NCI-H460 (cell line): ENCODE data around the gene KIAA1549. TPM values are rescaled to one million over a fixed set of nuclear protein-coding genes. Genes with fewer than 3 reads are reported as not detected.
A peak's percentile ranks its signal among the peaks of the same experiment; 100 is the strongest.
"Not testable (repeated sequence)": the region's sequence is repeated elsewhere in the genome, so short reads cannot be mapped to it uniquely, and the experiment has no call there.

Source experiments
- DNase-seq: peaks from one replicate; pipeline ENCODE4 v3.0.0-alpha.2; 2016; ENCODE audit warnings: low read depth; ENCODE audit errors: extremely low read depth
- total RNA-seq: library from RNA; depleted of rRNA; stranded (reverse); fragments of >200 nt; shearing (Covaris generic); gene quantifications from 2 replicates; pipeline ENCODE4 v1.2.3, GENCODE V29; 2014

KIAA1549 gene
- total RNA-seq, 1 experiment from 2014 or later = 7.5 TPM

GRCh38 chr7:138822867-138823535 lies 158.2 kb downstream of the KIAA1549 start:
- no peak for DNase-seq

GRCh38 chr7:138821912-138822311 lies 159.3 kb downstream of the KIAA1549 start:
- DNase-seq = no peak

- no peak for DNase-seq
These were observed 161.6 kb downstream of the KIAA1549 start for GRCh38 chr7:138819625-138820024.

GRCh38 chr7:138816650-138817049 lies 164.5 kb downstream of the KIAA1549 start:
- no peak for DNase-seq

- no peak for DNase-seq
These were observed 166.3 kb downstream of the KIAA1549 start for GRCh38 chr7:138814816-138815332.

GRCh38 chr7:138813945-138814344 lies 167.2 kb downstream of the KIAA1549 start:
- DNase-seq = no peak

- not testable (repeated sequence) for DNase-seq
These were observed 169.9 kb downstream of the KIAA1549 start for GRCh38 chr7:138811327-138811726.

- no peak for DNase-seq
These were observed 171.8 kb downstream of the KIAA1549 start for GRCh38 chr7:138809346-138809745.

- DNase-seq = no peak
These were observed 176.6 kb downstream of the KIAA1549 start for GRCh38 chr7:138804618-138805017.

- no peak for DNase-seq
These were observed 178.5 kb downstream of the KIAA1549 start for GRCh38 chr7:138802706-138803105.

- DNase-seq = no peak
These were observed 179.9 kb downstream of the KIAA1549 start for GRCh38 chr7:138801256-138801655.

- no peak for DNase-seq
These were observed 181.7 kb downstream of the KIAA1549 start for GRCh38 chr7:138799336-138800000.

- DNase-seq = no peak
These were observed 182.4 kb downstream of the KIAA1549 start for GRCh38 chr7:138798836-138799235.

- DNase-seq = no peak
These were observed 183.4 kb downstream of the KIAA1549 start, which contains the start of the genes ATP6V0A4 and TMEM213 for GRCh38 chr7:138797715-138798320. Gene ATP6V0A4 (minus strand): TSS chr7:138798196. CDS start chr7:138771247, 26,949 bp downstream. Gene TMEM213 (plus strand): TSS chr7:138797994. CDS start chr7:138798105, 111 bp downstream.

- DNase-seq = not testable (repeated sequence)
These were observed 184.1 kb downstream of the KIAA1549 start for GRCh38 chr7:138797046-138797445.

GRCh38 chr7:138796038-138796615 lies 185.1 kb downstream of the KIAA1549 start:
- DNase-seq = no peak

- peak; percentile 8 for DNase-seq
These were observed 195.4 kb downstream of the KIAA1549 start for GRCh38 chr7:138785587-138786437.

GRCh38 chr7:138784692-138785091 lies 196.5 kb downstream of the KIAA1549 start:
- no peak for DNase-seq
